ENCODE measurements around the gene EPHA1.

- no peak for TF ChIP-seq SP1 (IDR thresholded peaks at IDR 0.05)
- no peak for TF ChIP-seq ZNF384 (IDR thresholded peaks at IDR 0.05)
- TF ChIP-seq FOXA1 (IDR thresholded peaks at IDR 0.05) = no peak
- no peak for TF ChIP-seq FOXM1 (IDR thresholded peaks at IDR 0.05; ENCODE audit: borderline replicate concordance)
- TF ChIP-seq CTBP1 (IDR thresholded peaks at IDR 0.05; ENCODE audit: borderline replicate concordance) = no peak
- no peak for TF ChIP-seq FOXK2 (IDR thresholded peaks at IDR 0.05)
- TF ChIP-seq, protein P1, sequence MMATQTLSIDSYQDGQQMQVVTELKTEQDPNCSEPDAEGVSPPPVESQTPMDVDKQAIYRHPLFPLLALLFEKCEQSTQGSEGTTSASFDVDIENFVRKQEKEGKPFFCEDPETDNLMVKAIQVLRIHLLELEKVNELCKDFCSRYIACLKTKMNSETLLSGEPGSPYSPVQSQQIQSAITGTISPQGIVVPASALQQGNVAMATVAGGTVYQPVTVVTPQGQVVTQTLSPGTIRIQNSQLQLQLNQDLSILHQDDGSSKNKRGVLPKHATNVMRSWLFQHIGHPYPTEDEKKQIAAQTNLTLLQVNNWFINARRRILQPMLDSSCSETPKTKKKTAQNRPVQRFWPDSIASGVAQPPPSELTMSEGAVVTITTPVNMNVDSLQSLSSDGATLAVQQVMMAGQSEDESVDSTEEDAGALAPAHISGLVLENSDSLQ (IDR thresholded peaks at IDR 0.05) = no peak
- TF ChIP-seq SUZ12 (IDR thresholded peaks at IDR 0.05) = no peak
- no peak for TF ChIP-seq BHLHE40 (IDR thresholded peaks at IDR 0.05; ENCODE audit: borderline replicate concordance)
- no peak for TF ChIP-seq LEF1 (IDR thresholded peaks at IDR 0.05; ENCODE audit: borderline replicate concordance)
Measured at GRCh38 chr7:143413123-143413522, 4.5 kb upstream of the EPHA1 start.

Measured in HEK293T (cell line).